GM10847 (cell line): Measurements from ENCODE around the gene AFAP1.

Source experiments
- POLR2A ChIP-seq: IDR thresholded peaks from 2 replicates; pipeline ENCODE4 v1.6.1; 2011; ENCODE audit not compliant: insufficient read length; ENCODE audit errors: extremely low read depth

AFAP1 gene

GRCh38 chr4:7747566-7747965 is 192.1 kb downstream of the AFAP1 start:
- no peak for TF ChIP-seq POLR2A

- TF ChIP-seq POLR2A = no peak
Measured at GRCh38 chr4:7747062-7747385, 192.6 kb downstream of the AFAP1 start.

GRCh38 chr4:7746351-7747061 is 193.2 kb downstream of the AFAP1 start:
- TF ChIP-seq POLR2A = no peak

- TF ChIP-seq POLR2A = no peak
Measured at GRCh38 chr4:7745301-7745885, 194.3 kb downstream of the AFAP1 start.

GRCh38 chr4:7744142-7744804 is 195.4 kb downstream of the AFAP1 start:
- no peak for TF ChIP-seq POLR2A

GRCh38 chr4:7742807-7743280 is 196.8 kb downstream of the AFAP1 start:
- TF ChIP-seq POLR2A = no peak

- TF ChIP-seq POLR2A = no peak
Measured at GRCh38 chr4:7741946-7742806, 197.5 kb downstream of the AFAP1 start.

GRCh38 chr4:7740866-7741525 is 198.7 kb downstream of the AFAP1 start:
- no peak for TF ChIP-seq POLR2A

GRCh38 chr4:7739918-7740865 is 199.5 kb downstream of the AFAP1 start:
- no peak for TF ChIP-seq POLR2A

- TF ChIP-seq POLR2A = no peak
Measured at GRCh38 chr4:7739077-7739917, 200.4 kb downstream of the AFAP1 start.

- TF ChIP-seq POLR2A = no peak
Measured at GRCh38 chr4:7738458-7739076, 201.1 kb downstream of the AFAP1 start.

- TF ChIP-seq POLR2A = no peak
Measured at GRCh38 chr4:7737752-7738457, 201.8 kb downstream of the AFAP1 start.
